Middle frontal gyrus (tissue), 1 donor: ENCODE measurements around the gene SERPINB8.
A peak's percentile ranks its signal among the peaks of the same experiment; 100 is the strongest.

ENCODE experiments used
- DNase-seq: peaks from one replicate; pipeline ENCODE4 v3.0.0-alpha.2; 2015; ENCODE audit warnings: low spot score; ENCODE audit errors: extremely low spot score

SERPINB8 gene

GRCh38 chr18:64017870-64018269 lies 48.0 kb downstream of the SERPINB8 start:
- DNase-seq = peak; percentile 47

GRCh38 chr18:64019922-64020756 lies 50.3 kb downstream of the SERPINB8 start:
- no peak for DNase-seq

DNA sequence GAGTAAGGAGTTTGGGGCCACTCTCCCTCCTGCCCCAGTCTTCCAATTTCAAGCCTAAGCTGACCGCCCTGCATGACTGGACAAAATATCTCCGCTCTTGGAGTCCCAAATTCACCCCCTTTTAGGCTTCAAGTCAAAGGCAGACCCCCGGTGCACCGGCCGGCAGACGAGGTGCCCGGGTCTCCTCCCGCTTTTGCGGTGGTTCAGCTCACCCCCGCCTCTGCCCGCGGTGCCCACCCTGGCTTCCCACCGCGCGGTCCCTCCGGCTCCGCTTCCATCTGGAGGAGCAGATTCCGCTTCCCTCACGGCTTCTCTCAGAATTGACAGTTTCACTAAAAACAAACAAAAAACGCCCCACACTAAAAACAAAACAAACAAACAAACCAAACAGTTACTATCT lies 56.5 kb downstream of the SERPINB8 start:
- no peak for DNase-seq

DNA sequence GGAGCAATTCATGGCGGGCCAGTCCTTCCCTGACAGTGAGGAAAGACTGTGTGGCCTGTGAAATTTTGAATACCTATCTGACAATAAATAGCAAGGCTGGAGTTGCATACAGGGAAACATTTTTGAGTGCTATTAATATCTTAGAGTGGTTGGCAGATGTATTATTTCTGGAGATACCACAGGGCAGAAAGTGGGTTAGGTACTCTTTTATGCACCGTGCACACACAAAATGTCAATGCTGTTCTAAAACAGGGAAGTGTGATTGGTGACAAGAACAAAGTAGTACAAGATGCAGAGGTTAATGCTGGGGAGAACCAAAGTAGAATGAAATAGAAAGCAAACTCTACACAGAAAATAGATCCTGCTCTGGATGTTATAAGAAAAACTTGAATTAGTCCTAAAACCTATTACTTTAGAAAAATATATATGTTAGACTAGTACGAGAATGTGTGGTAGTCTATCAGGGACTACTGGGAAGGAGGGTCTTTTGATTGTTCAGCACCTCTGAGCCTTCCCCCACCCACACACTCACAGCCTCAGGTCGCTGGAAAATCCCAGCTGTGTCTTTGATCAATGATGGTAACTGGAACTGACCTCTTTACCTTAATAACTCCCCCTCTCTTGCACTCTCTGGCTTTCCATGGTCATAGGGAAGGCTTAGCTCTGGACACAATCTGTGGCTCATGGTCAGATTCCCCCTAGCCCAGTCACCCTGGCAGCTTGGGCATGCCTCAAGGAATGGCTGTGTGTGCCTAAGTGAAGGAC lies 58.2 kb downstream of the SERPINB8 start:
- no peak for DNase-seq

- no peak for DNase-seq
Measured at GRCh38 chr18:64029096-64029495, 59.2 kb downstream of the SERPINB8 start.

- no peak for DNase-seq
Measured at GRCh38 chr18:64031411-64031810, 61.5 kb downstream of the SERPINB8 start.

- no peak for DNase-seq
Measured at GRCh38 chr18:64032312-64032711, 62.4 kb downstream of the SERPINB8 start.

GRCh38 chr18:64037812-64038414 lies 68.0 kb downstream of the SERPINB8 start:
- DNase-seq = peak; percentile 12
